Measurements from ENCODE around the gene SERF2.

SERF2 gene

GRCh38 chr15:43776101-43776717 lies 15.9 kb upstream of the SERF2 start:
- peak overlapping the region; percentile 79 for H3K4me3 ChIP-seq (replicated peaks; ENCODE audit: low read depth, low read length)
- DNase-seq (ENCODE audit: low read depth), result no peak

GRCh38 chr15:43776718-43777266 lies 15.3 kb upstream of the SERF2 start, which contains the start of gene ELL3:
TSS of gene ELL3 (minus strand) at chr15:43776966. CDS start at chr15:43776901, 65 bp downstream.
- H3K4me3 ChIP-seq (replicated peaks; ENCODE audit: low read depth, low read length), result peak within 1 kb of the TSS; percentile 79
- no peak for TF ChIP-seq CTCF (IDR thresholded peaks at IDR 0.05; ENCODE audit: low read length, missing control alignments)
- peak; percentile 61 for DNase-seq (ENCODE audit: low read depth)

More at GRCh38 chr15:43776101-43776717, 15.9 kb upstream of the SERF2 start:
- TF ChIP-seq CTCF (IDR thresholded peaks at IDR 0.05; ENCODE audit: low read length, missing control alignments), result no peak

GRCh38 chr15:43777267-43777914 lies 14.7 kb upstream of the SERF2 start:
- peak; percentile 75 for DNase-seq (ENCODE audit: low read depth)
- H3K4me3 ChIP-seq (replicated peaks; ENCODE audit: low read depth, low read length), result peak overlapping the region; percentile 79
- TF ChIP-seq CTCF (IDR thresholded peaks at IDR 0.05; ENCODE audit: low read length, missing control alignments), result peak; percentile 84

- DNase-seq (ENCODE audit: low read depth), result no peak
- no peak for TF ChIP-seq CTCF (IDR thresholded peaks at IDR 0.05; ENCODE audit: low read length, missing control alignments)
- H3K4me3 ChIP-seq (replicated peaks; ENCODE audit: low read depth, low read length), result no peak overlapping the region
Observed at GRCh38 chr15:43779016-43779415, 13.1 kb upstream of the SERF2 start.

- DNase-seq (ENCODE audit: low read depth), result no peak
- H3K4me3 ChIP-seq (replicated peaks; ENCODE audit: low read depth, low read length), result no peak overlapping the region
Observed at GRCh38 chr15:43789409-43789808, 2.7 kb upstream of the SERF2 start.

GRCh38 chr15:43792761-43793476 lies 799 bp downstream of the SERF2 start:
- H3K4me3 ChIP-seq (replicated peaks; ENCODE audit: low read depth, low read length), result peak overlapping the region; percentile 100
- TF ChIP-seq CTCF (IDR thresholded peaks at IDR 0.05; ENCODE audit: low read length, missing control alignments), result peak; percentile 9
- DNase-seq (ENCODE audit: low read depth), result peak; percentile 40

More at GRCh38 chr15:43789409-43789808, 2.7 kb upstream of the SERF2 start:
- TF ChIP-seq CTCF (IDR thresholded peaks at IDR 0.05; ENCODE audit: low read length, missing control alignments), result no peak
